ENCODE results near the gene GPR17.

GPR17 gene

DNA sequence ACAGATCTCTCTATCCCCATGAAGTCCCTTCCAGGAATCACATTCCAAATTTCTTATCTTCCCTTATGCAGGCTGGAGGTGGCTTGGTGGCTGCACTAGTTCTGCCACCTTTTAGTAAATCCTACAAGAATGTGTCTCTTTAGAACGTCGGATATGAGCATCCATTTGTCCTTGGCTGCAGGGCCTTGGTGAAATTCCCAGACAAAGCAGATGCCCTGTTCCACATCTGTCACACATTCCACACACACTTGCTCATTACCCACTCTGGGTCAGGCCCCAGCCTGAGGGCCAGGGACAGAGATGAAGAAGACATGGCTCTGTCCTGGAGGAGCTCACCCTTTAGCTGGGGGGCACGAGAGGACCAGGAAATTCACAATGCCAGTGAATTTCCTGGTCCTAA is 31.2 kb upstream of the GPR17 start:
- peak; percentile 94 for DNase-seq (ENCODE audit: low spot score)

DNA sequence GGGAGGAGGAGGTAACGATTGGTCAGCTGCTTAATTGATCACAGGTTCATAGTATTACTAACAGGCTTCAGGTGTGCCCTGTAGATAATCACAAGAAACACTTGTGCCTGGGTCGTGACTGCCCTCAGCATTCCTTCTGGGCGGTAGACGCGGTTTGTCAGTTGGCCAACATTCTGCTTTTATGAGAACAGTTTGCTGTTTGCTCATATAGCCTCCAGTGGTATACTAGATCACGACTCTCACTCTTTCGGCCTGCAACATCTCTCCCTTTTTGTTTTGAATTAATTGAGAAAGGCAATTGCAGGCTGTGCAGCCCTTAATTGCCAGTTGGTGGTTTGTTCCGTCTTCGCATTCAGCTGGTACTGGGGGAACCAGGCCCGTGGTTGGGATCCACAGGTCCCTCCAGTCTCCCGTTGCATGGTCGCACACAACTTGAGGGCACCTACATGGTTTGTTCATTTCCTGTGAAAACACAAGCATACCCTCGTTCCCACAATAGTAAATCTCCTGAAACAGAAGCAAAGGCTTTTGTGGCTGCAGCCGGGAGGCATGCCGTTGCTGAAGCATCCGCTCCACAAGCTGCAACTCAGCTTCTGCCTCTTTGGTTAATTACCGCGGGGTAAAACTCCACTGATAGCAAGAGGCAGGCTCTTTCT is 30.3 kb upstream of the GPR17 start:
- no peak for DNase-seq (ENCODE audit: low spot score)

DNA sequence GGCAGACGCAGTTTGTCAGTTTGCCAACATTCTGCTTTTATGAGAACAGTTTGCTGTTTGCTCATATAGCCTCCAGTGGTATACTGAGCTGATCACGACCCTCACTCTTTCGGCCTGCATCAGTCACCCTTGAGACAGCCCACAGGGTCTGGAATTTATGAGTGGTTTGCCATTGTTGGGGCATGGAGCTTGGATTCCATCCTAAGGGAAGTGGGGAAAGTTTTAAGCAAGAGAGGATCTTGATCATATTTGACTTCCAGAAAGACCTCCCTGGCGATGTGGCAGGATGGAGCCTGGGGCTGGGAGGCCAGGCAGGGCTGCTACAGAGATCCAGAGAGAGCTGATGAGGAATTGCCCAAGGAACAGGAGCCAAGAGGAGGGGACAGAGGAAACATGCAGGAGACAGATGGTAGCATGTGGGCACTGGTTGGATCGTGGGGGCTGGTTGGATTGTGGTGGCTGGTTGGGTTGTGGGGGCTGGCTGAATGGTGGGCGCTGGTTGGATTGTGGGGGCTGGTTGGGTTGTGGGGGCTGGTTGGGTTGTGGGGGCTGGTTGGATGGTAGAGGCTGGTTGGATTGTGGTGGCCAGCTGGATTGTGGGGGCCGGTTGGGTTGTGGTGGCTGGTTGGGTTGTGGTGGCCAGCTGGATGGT is 27.3 kb upstream of the GPR17 start:
- no peak for DNase-seq (ENCODE audit: low spot score)

DNA sequence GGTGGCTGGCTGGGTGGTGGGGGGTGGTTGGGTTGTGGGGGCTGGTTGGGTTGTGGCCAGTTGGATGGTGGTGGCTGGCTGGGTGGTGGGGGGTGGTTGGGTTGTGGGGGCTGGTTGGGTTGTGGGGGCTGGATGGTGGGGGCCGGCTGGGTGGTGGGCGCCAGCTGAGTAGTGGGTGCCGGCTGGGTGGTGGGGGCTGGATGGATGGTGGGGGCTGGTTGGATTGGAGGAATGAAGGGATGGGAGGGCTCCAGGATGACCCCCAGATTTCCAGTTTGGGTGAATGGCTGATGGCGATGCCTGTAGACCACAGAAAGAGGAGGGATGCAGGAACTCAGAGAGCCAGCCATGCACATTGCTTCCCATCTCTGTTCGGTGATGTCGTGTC is 26.8 kb upstream of the GPR17 start:
- DNase-seq (ENCODE audit: low spot score): no peak

DNA sequence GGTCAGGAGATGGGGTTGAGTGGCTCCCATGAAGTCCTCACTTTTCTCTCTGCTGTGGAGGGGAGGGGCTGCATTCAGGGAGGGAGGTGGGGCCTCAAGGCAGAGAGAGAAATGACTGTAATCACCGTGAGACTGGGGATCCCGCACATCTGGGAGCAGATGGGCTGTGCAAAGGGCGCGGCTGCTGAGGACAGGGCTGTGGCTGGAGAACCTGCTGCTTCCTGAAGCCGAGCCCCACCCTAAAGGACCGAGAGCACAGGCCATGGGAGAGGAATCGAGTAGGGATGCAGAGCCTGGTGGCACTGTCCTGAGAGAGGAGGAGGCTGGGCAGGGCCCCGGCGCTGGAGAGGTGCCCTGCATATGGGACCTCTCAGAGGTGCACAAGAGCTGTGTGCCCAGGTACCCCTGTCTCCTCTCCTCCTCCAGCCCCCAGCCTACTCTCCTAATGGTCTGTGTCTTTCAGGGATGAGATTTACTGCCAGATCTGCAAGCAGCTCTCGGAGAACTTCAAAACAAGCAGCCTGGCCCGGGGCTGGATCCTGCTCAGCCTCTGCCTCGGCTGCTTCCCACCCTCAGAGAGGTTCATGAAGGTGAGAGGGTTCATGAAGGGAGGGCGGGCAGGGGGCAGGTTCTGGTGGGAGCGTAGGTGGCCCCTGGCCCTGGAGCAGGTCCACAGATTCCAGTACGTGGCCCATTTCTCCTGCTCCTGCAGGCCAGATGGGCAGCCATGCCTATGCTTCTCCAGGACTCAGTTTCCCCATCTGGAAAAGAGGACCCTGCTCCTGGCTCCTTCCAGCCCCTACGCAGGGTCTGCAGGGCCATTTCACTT is 25.9 kb upstream of the GPR17 start:
- no peak for DNase-seq (ENCODE audit: low spot score)

DNA sequence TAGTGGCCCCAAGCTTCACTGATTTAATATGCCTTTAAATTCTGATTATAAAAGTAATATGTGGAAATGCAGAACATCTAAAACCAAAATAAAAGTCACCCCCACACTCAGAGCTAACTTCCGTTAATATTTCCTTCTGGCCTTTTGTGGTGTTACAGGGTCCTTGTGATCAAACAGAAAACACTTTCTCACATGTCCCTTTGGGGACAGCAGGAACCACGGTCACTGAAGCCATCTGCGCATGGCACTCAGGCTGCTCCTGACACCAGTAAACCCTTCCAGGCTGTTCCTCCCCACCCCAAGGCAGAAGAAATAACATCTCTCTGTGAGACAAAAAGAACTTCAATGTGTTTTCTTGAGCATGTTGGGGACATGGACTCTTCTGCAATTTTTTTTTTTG is 25.1 kb upstream of the GPR17 start:
- no peak for DNase-seq (ENCODE audit: low spot score)

DNA sequence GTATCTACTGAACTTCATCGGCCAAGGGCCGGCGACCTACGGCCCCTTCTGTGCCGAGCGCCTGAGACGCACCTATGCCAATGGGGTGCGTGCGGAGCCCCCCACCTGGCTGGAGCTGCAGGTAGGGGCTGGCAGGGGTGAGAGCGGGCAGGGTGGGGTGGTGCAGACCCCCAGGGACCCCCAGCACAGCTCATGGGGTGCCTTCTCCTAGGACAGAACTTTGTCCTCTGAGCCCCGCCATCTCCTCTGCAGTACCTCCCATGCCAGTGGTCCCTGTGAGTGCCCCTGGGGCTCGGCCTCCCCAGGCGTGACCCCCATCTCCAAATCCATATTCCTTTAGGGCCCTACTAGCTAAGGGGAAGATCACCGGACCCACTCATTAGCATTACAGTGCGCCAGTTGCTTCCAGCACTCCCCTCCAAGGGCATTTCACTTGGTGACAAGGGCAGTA is 23.9 kb upstream of the GPR17 start:
- no peak for DNase-seq (ENCODE audit: low spot score)

DNA sequence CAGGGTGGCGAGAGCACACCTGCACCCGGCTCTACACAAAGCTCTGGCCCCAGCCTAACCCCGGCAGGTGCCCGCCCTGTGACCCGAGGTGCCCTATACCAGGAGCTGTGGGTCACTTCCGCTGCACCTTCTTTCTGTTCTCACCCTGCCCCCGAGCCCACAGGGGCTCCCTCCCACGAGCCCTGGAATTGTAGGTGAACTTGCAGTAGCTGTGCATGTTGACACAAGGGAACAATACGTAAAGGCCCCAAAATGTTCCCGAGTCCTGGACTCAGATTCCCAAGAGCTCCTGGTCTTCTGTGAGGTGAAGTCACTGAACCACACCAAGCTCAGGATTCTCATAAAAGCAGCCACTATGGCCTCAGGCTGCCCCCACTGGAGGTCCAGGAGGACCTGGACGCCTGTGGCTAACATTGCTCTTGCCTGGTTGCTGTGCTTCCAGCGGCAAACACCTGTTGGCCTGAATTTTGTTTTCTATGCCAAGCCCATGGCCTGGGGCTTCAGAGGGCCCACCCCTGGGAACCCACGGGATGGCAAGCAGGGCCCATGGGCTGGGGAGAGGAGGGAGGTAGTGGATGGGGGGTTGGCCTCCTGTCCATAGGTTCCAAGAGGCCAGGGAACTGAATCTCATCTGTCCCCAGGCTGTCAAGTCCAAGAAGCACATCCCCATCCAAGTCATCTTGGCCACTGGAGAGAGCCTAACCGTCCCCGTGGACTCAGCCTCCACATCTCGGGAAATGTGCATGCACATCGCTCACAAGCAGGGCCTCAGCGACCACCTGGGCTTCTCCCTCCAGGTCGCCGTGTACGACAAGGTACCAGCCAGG is 23.2 kb upstream of the GPR17 start:
- DNase-seq (ENCODE audit: low spot score): no peak

DNA sequence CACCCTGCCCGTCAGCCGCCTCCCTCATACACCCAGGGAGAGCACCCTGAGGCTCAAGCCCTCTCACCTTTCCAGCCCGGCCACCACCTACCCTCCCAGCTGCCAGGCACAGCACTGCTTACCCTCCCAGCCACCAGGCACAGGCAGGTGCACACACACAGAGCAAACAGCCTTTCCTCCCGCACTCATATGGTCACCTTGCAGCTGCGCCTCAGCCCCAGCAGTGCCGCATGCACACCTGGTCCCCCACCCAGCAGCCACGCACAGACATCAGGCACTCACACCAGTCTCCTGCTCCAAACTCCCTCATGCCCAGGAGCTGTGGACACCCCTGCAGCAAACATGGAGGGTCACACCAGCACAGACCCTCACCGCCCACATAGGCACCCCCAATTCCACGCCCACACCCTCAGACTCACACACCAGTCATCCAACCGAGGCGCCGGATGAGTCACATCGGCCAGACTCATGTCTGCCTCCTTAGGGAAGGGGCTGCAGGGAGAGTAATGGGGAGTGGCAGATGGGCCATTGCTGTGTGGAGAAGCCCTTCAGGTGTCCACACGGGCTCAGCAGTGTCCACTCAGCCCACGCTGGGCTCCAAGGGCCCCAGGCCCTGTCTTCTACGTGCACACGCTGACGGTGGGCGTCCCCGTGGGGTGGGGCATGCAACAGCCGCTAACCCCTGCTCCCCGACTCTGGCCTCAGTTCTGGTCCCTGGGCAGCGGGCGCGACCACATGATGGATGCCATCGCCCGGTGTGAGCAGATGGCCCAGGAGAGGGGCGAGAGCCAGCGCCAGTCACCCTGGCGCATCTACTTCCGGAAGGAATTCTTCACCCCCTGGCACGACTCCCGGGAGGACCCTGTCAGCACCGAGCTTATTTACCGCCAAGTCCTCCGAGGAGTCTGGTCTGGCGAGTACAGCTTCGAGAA is 22.3 kb upstream of the GPR17 start:
- DNase-seq (ENCODE audit: low spot score): no peak

DNA sequence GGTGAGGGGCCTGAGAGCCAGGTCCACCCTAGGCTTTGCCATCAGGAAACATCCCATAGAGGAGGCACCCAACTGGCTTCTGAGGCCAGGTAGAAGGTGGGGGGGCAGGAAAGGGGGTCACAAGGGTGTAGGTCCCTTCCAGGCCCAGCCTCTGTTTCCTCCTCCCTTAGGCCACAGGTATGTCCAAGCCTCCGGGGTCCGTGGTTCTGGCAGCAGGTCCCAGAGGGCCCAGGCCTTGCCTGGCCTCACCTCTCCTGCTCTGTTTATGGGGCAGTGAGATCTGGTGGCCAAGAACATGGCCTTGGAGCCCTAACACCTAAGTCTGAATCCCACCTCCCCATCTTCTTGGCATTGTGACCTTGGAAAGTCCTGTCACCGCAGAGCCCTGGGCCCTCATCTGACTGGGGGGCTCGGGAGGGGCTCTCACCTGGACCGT is 21.6 kb upstream of the GPR17 start:
- DNase-seq (ENCODE audit: low spot score): no peak

DNA sequence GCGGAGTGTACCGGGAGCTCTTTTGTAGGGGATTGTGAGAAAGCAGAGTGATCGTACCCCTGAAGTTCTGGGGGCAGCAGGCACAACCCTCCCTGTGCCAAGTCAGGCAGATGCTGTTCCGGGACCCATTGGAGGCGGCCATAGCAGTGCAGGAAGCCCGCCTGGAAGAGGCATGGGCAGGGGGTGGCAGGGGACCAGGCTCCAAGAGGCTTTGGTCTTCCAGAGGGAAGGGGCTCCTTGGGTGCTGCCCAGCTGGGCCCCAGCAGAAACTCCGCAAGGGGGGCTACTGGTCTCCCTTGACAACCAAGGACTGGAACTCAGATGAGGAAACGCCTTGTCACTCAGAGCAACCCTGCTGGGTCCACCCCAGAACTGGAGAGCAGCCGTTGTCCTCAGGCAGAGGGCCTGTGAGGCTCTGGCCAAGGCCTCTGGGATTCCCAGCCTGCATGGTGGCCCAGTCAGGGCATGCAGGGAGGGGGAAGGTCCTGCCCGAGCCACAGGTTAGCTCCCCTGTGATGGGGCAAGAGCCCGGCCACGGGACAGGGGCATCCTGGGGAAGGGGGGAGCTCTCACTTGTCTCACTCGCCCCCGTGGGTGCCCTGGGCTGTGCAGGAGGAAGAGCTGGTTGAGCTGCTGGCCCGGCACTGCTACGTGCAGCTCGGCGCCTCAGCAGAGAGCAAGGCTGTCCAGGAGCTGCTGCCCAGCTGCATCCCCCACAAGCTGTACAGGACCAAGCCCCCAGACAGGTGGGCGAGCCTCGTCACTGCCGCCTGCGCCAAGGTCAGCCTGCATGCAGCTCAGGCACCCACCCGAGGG is 21.0 kb upstream of the GPR17 start:
- DNase-seq (ENCODE audit: low spot score): no peak

DNA sequence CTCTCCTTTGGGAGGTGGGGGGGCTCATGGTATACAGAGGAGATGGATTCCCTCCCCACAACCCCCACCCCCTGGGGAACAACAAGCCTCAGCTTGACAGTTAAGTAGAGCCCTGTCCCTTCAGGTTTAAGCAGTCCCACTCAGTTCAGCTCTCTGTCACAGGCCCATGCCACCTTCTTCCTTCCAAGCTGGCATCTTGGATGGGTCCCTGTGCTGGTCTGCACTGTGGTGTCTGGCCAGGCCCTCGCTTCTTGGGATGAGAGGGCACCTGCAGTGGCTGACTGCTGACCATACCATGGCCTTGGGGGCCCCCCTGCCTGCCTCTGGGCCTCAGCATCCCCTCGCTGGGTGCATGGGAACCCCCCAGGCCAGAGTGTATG is 20.4 kb upstream of the GPR17 start:
- no peak for DNase-seq (ENCODE audit: low spot score)

DNA sequence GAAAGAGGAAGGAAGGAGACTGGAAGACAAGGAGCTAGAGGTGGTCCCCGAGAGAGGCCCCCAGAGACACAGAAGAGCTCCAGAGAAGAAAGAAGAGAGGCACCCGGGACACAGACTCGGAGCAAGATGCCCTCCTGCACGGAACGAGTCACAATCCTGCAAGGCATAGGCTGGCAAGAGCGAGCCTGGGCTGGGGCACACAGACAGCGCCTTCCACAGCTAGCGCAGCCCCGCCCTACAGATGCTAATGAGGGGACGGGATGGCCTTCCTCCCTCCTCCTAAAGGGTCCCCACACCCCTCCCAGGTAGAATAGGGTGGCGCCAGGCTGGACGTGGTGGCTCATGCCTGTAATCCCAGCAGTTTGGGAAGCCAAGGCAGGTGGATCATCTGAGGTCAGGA is 19.8 kb upstream of the GPR17 start:
- DNase-seq (ENCODE audit: low spot score): no peak

DNA sequence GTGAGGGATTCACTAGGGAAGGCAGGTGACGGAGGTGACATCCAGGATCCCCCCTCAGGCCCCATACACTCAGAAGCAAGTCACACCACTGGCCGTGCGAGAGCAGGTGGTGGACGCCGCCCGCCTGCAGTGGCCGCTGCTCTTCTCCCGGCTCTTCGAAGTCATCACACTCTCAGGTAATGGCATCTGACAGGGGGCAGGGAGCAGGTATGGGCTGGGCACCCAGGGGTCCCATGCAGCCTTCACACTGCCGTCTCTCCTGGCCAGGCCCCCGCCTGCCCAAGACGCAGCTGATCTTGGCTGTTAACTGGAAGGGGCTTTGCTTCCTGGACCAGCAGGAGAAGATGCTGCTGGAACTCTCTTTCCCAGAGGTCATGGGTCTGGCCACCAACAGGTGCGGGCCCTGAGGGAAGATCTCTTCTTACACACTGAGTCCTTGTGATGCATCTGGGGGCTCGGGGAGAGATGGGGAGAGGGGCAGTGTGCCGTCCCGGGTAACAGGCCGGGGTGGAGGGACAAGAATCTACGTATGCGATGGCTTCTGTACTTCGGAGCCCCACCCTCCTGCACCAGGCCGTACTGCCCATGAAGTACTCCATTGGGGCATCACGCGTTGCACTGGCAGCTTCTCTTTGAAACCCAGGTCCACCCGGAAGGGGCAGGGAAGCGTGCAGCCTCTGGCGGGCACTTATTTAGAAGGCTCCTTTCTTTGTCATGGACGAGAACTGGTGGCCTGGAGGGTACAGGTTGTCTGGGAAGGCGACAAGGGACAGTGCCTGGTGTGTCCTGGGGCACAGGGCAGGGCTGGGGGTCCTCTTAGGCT is 18.8 kb upstream of the GPR17 start:
- no peak for DNase-seq (ENCODE audit: low spot score)

DNA sequence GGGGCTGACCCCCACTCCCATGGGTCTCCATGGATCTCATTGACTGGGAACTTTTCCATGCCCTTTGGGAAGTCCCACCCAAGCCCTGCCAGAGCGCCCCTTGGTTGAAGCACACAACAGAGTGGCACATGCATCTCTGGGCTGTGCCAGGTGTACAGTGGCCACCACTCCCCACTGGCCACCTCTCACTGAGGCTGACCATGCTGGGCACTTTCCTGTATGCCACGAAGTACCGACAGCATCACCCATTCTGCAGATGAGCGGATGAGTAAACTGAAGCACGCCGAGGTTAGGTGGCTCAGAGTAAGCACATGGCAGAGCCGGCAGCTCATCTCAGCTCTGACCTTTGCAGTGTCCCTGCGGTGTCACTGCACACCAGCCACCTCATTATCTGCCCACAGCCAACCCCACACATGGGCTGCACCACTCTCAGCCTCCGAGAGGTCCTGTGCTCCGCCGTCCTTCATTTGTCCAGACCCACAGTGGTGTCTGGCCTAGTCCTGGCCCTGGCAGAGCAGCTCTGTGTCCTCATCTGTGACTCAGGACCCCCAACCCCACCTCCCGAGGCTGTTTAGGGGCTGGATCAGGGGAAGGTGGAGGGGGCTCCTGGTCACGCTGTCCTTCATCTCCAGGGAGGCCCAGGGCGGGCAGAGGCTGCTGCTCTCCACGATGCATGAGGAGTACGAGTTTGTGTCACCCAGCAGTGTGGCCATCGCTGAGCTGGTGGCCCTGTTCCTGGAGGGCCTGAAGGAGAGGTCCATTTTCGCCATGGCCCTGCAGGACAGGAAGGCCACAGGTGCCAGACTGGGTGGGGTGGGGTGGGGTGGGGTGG is 18.0 kb upstream of the GPR17 start:
- no peak for DNase-seq (ENCODE audit: low spot score)

DNA sequence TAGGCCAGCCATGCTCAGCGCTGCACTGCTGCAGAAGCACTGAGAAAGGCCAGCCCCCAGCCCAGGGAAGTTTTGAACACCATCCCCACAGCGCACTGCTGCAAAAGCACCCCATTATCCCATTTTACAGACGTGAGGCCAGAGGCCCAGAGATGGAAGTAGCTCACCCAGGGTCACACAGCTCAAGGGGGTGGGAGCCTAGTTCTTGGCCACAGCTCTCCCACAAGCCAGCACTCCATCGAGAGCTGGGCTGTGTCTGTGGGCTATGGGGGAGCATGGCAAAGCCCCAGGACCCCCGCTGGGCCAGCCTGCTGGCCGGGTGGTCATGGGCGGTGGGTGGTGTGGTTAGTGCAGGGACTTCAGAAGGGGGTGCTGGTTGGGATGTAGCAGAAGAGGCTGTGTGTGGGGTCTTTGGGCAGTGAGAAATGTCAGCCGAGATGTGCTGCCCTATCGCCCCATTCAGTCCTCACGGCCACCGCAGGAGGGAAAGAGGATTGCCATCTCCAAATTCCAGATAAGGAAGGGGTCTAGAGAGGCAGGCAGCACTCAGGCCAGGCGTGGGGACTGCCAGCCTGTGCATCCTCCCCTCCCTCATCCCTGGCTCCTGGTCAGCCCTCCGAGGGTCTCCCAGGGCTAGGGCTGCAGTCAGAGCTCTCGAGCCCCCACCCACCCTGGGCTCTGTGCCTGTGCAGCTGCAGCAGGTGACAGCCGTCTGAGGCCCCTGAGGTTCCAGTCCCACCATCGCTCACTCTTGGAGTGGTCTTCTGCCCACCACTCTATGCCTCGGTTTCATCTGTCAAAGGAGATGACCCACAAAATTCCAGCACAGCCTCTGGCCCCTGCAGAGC is 17.0 kb upstream of the GPR17 start:
- no peak for DNase-seq (ENCODE audit: low spot score)

DNA sequence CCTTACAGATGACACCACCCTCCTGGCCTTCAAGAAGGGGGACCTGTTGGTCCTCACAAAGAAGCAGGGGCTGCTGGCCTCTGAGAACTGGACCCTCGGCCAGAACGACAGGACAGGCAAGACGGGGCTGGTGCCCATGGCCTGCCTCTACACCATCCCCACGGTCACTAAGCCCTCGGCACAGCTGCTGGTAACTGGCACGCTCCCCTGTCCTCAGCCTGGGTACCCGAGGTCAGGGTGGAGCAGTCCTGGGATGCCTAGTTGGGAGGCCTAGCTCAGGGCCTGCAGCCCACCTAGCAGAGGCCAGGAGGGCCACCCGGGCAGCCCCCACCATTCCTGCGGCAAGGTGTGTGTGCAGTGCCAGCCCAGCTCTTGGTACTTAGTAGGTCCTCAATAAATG is 16.3 kb upstream of the GPR17 start:
- no peak for DNase-seq (ENCODE audit: low spot score)
